ENCODE results near the gene SLC6A3.
"Not testable (repeated sequence)": the region's sequence is repeated elsewhere in the genome, so short reads cannot be mapped to it uniquely, and the experiment has no call there.

Gene SLC6A3

GRCh38 chr5:1383344-1383743 lies 61.9 kb downstream of the SLC6A3 start:
- DNase-seq = no peak

- no peak for DNase-seq
Measured at GRCh38 chr5:1382248-1382700, 63.0 kb downstream of the SLC6A3 start.

- DNase-seq = no peak
Measured at GRCh38 chr5:1381370-1382247, 63.6 kb downstream of the SLC6A3 start.

- no peak for DNase-seq
Measured at GRCh38 chr5:1380910-1381309, 64.3 kb downstream of the SLC6A3 start.

GRCh38 chr5:1380011-1380817 lies 65.0 kb downstream of the SLC6A3 start:
- DNase-seq = no peak

- DNase-seq = no peak
Measured at GRCh38 chr5:1378866-1379659, 66.2 kb downstream of the SLC6A3 start.

GRCh38 chr5:1378096-1378495 lies 67.1 kb downstream of the SLC6A3 start:
- no peak for DNase-seq

- DNase-seq = no peak
Measured at GRCh38 chr5:1376981-1377380, 68.3 kb downstream of the SLC6A3 start.

GRCh38 chr5:1375871-1376810 lies 69.1 kb downstream of the SLC6A3 start:
- DNase-seq = no peak

- DNase-seq = no peak
Measured at GRCh38 chr5:1374679-1375055, 70.6 kb downstream of the SLC6A3 start.

- no peak for DNase-seq
Measured at GRCh38 chr5:1374030-1374678, 71.1 kb downstream of the SLC6A3 start.

- DNase-seq = not testable (repeated sequence)
Measured at GRCh38 chr5:1371972-1372342, 73.3 kb downstream of the SLC6A3 start.

- no peak for DNase-seq
Measured at GRCh38 chr5:1371218-1371971, 73.8 kb downstream of the SLC6A3 start.

- DNase-seq = no peak
Measured at GRCh38 chr5:1370006-1370405, 75.2 kb downstream of the SLC6A3 start.

GRCh38 chr5:1368756-1369155 lies 76.5 kb downstream of the SLC6A3 start:
- DNase-seq = no peak

- DNase-seq = no peak
Measured at GRCh38 chr5:1368236-1368635, 77.0 kb downstream of the SLC6A3 start.

GRCh38 chr5:1367149-1367548 lies 78.1 kb downstream of the SLC6A3 start:
- no peak for DNase-seq

- DNase-seq = no peak
Measured at GRCh38 chr5:1366514-1366913, 78.7 kb downstream of the SLC6A3 start.

GRCh38 chr5:1364211-1364610 lies 81.0 kb downstream of the SLC6A3 start:
- no peak for DNase-seq

GRCh38 chr5:1363581-1363980 lies 81.7 kb downstream of the SLC6A3 start:
- DNase-seq = no peak

GRCh38 chr5:1363160-1363559 lies 82.1 kb downstream of the SLC6A3 start:
- DNase-seq = no peak
